ENCODE measurements around the gene CPS1.

DNA sequence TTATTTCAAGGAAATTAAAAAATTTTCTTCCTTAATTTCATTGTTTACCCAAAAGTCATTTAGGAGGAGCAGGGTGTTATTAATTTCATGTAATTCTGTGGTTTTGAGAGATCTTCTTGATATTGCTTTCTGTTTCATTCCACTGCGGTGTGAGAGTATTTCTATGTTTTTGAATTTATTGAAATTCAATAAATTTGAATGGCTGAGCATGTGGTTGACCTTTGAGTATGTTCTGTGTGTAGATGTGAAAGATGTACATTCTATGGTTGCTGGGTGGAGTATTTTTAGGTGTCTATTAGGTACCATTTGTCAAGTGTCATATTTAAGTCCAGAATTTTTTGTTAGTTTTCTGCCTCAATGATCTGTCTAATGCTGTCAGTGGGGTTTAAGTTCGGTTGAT is 40.5 kb upstream of the CPS1 start:
- TF ChIP-seq ZNF514 (tag by site-specific recombination; IDR thresholded peaks at IDR 0.05) (no peak), SP7 (tag by site-specific recombination; IDR thresholded peaks at IDR 0.05) (no peak), ZNF175 (tag by site-specific recombination; IDR thresholded peaks at IDR 0.05) (no peak), ZEB2 (tag by site-specific recombination; IDR thresholded peaks at IDR 0.05) (no peak), ZNF664 (tag by site-specific recombination; IDR thresholded peaks at IDR 0.05) (no peak), ZNF311 (tag by site-specific recombination; IDR thresholded peaks at IDR 0.05; ENCODE audit: borderline replicate concordance) (no peak), ZNF529 (tag by site-specific recombination; IDR thresholded peaks at IDR 0.05; ENCODE audit: insufficient replicate concordance) (no peak), ZNF837 (tag by site-specific recombination; IDR thresholded peaks at IDR 0.05) (no peak), ZNF274 (IDR thresholded peaks at IDR 0.05; ENCODE audit: low read length) (no peak), ZNF274 (tag by site-specific recombination; IDR thresholded peaks at IDR 0.05; ENCODE audit: borderline replicate concordance) (no peak)
- TF ChIP-seq, protein P1, sequence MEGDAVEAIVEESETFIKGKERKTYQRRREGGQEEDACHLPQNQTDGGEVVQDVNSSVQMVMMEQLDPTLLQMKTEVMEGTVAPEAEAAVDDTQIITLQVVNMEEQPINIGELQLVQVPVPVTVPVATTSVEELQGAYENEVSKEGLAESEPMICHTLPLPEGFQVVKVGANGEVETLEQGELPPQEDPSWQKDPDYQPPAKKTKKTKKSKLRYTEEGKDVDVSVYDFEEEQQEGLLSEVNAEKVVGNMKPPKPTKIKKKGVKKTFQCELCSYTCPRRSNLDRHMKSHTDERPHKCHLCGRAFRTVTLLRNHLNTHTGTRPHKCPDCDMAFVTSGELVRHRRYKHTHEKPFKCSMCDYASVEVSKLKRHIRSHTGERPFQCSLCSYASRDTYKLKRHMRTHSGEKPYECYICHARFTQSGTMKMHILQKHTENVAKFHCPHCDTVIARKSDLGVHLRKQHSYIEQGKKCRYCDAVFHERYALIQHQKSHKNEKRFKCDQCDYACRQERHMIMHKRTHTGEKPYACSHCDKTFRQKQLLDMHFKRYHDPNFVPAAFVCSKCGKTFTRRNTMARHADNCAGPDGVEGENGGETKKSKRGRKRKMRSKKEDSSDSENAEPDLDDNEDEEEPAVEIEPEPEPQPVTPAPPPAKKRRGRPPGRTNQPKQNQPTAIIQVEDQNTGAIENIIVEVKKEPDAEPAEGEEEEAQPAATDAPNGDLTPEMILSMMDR (tag by site-specific recombination; IDR thresholded peaks at IDR 0.05): no peak
